OCI-LY1 (cell line): ENCODE data around the gene SLC9A6.

Experiments used
- H2AFZ ChIP-seq: fragments of 200-600 bp; sonication (generic), shearing (Covaris generic); 2 replicates; pipeline ENCODE4 v1.6.0; 2014; ENCODE audit warnings: antibody characterized with exemption, mild to moderate bottlenecking, low read length
- H3F3A ChIP-seq: fragments of 200-600 bp; sonication (generic), shearing (Covaris generic); 2 replicates; pipeline ENCODE4 v1.6.0; 2014; ENCODE audit warnings: mild to moderate bottlenecking, antibody characterized with exemption, low read length, moderate library complexity; ENCODE audit not compliant: insufficient read depth
- H3K27ac ChIP-seq: fragments of 200-600 bp; sonication (generic); 2 replicates; pipeline ENCODE4 v1.5.1; 2014; ENCODE audit warnings: low read length, mixed run types, mild to moderate bottlenecking, low read depth; ENCODE audit not compliant: poor library complexity, severe bottlenecking
- H3K27me3 ChIP-seq: fragments of 200-600 bp; sonication (generic); 2 replicates; pipeline ENCODE4 v1.6.0; 2014; ENCODE audit warnings: antibody characterized with exemption, mild to moderate bottlenecking, low read length, moderate library complexity; ENCODE audit not compliant: insufficient read depth
- H3K36me3 ChIP-seq: fragments of 200-600 bp; sonication (generic); 2 replicates; pipeline ENCODE4 v1.6.1; 2014; ENCODE audit warnings: mild to moderate bottlenecking, antibody characterized with exemption, low read length, moderate library complexity, mixed read lengths; ENCODE audit not compliant: insufficient read depth
- H3K4me1 ChIP-seq: fragments of 200-600 bp; sonication (generic); 2 replicates; pipeline ENCODE4 v1.5.1; 2014; ENCODE audit warnings: mild to moderate bottlenecking, low read length, moderate library complexity; ENCODE audit not compliant: insufficient read depth, severe bottlenecking
- H3K4me2 ChIP-seq: fragments of 200-600 bp; sonication (generic), shearing (Covaris generic); 2 replicates; pipeline ENCODE4 v1.6.1; 2014; ENCODE audit warnings: low read length
- H3K4me3 ChIP-seq: fragments of 200-600 bp; sonication (generic); 2 replicates; pipeline ENCODE4 v1.5.1; 2014; ENCODE audit warnings: low read length, low read depth, mild to moderate bottlenecking, mixed read lengths; ENCODE audit not compliant: poor library complexity, severe bottlenecking
- H3K79me2 ChIP-seq: fragments of 200-600 bp; shearing (Covaris generic); 2 replicates; pipeline ENCODE4 v1.6.1; 2016; ENCODE audit warnings: mixed run types, low read length, mixed read lengths; ENCODE audit not compliant: insufficient read depth
- H3K9ac ChIP-seq: fragments of 200-600 bp; sonication (generic), shearing (Covaris generic); 2 replicates; pipeline ENCODE4 v1.6.1; 2014; ENCODE audit warnings: mild to moderate bottlenecking, low read length, mixed read lengths
- H3K9me2 ChIP-seq: fragments of 200-600 bp; sonication (generic), shearing (Covaris generic); 2 replicates; pipeline ENCODE4 v1.6.1; 2014; ENCODE audit warnings: low read depth, mild to moderate bottlenecking, low read length, mixed read lengths
- H3K9me3 ChIP-seq: fragments of 200-600 bp; shearing (Covaris generic); 2 replicates; pipeline ENCODE4 v1.6.1; 2014; ENCODE audit warnings: low read length, mixed read lengths
- H4K20me1 ChIP-seq: fragments of 200-600 bp; sonication (generic), shearing (Covaris generic); 2 replicates; pipeline ENCODE4 v1.6.0; 2016; ENCODE audit warnings: mild to moderate bottlenecking, low read length; ENCODE audit not compliant: insufficient read depth
- EZH2 ChIP-seq: fragments of 200-600 bp; sonication (generic), shearing (Covaris generic); IDR thresholded peaks from 2 replicates; pipeline ENCODE4 v1.8.0; 2017; ENCODE audit warnings: borderline replicate concordance, mixed run types, mild to moderate bottlenecking, antibody characterized with exemption, low read length, moderate library complexity, mixed read lengths
- TF ChIP-seq, protein P1 (sequence below): fragments of 200-600 bp; sonication (generic), shearing (Covaris generic); IDR thresholded peaks from 2 replicates; pipeline ENCODE4 v1.5.1; 2017; ENCODE audit warnings: mild to moderate bottlenecking, antibody characterized with exemption, low read length, moderate library complexity, mixed read lengths

Gene SLC9A6

DNA sequence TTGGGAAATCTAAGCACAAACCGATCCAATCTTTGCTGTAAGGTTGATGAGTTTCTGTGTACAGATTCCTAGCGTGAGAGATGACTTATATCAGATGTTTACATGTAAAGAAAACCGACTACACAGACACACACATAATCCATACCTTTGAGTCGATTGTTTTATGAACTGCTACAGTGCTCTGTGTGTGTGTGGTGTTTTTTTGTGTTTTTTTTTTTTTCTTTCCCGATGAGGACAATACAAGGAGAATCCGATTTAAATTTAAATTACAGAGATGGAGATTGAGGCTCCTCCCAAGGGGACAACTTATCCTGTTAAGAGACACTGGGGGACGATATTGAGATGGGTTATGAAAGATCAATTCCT is 461 bp upstream of the SLC9A6 start:
- peak overlapping the region; percentile 95 for H3K4me2 ChIP-seq
- no peaks in the 10 kb centered on the region for H3F3A ChIP-seq
- H4K20me1 ChIP-seq, result no peaks in the 10 kb centered on the region
- TF ChIP-seq, protein P1, sequence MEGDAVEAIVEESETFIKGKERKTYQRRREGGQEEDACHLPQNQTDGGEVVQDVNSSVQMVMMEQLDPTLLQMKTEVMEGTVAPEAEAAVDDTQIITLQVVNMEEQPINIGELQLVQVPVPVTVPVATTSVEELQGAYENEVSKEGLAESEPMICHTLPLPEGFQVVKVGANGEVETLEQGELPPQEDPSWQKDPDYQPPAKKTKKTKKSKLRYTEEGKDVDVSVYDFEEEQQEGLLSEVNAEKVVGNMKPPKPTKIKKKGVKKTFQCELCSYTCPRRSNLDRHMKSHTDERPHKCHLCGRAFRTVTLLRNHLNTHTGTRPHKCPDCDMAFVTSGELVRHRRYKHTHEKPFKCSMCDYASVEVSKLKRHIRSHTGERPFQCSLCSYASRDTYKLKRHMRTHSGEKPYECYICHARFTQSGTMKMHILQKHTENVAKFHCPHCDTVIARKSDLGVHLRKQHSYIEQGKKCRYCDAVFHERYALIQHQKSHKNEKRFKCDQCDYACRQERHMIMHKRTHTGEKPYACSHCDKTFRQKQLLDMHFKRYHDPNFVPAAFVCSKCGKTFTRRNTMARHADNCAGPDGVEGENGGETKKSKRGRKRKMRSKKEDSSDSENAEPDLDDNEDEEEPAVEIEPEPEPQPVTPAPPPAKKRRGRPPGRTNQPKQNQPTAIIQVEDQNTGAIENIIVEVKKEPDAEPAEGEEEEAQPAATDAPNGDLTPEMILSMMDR, result no peak
- no peak for TF ChIP-seq EZH2
- H3K27me3 ChIP-seq, result no peaks in the 10 kb centered on the region
- H3K4me1 ChIP-seq, result peaks cover 24% of the 10 kb centered on the region
- H3K36me3 ChIP-seq, result no peaks in the 10 kb centered on the region
- H3K79me2 ChIP-seq, result peaks cover 3% of the 10 kb centered on the region; the same call in 1 of the 2 replicates
- H3K9me2 ChIP-seq, result no peaks in the 10 kb centered on the region
- H3K27ac ChIP-seq, result no peak overlapping the region
- peak overlapping the region; percentile 74 for H2AFZ ChIP-seq
- H3K9me3 ChIP-seq, result no peaks in the 10 kb centered on the region
- peak overlapping the region; percentile 94 for H3K4me3 ChIP-seq
- H3K9ac ChIP-seq, result peak overlapping the region; percentile 86

DNA sequence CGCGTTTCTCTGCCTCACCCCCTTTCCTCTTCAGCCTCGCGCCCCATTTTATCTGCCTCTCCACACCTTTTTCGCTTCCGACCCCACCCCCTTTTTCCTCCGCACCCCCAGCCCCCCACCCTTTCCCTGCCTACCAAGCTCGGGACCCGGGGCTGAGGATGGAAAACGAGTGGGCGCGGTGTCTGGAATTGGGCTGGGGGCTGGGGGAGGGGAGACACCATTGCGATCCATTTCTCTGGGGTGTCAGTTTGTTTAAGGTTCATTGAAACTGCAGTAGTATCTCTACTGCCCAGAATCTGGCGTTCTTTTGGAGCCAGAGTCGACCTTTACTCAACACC is 707 bp downstream of the SLC9A6 start:
- Histone ChIP-seq H3K36me3 (no peaks in the 10 kb centered on the region), H4K20me1 (no peaks in the 10 kb centered on the region), H3K9me3 (no peaks in the 10 kb centered on the region), H3K9ac (peak overlapping the region; percentile 86), H3K4me3 (peak overlapping the region; percentile 94), H3K27ac (peak overlapping the region; percentile 66), H3K9me2 (no peaks in the 10 kb centered on the region), H3K4me1 (peaks cover 24% of the 10 kb centered on the region), H2AFZ (no peak overlapping the region), H3K4me2 (peak overlapping the region; percentile 95), H3K79me2 (peaks cover 3% of the 10 kb centered on the region; the same call in 1 of the 2 replicates), H3F3A (no peaks in the 10 kb centered on the region), H3K27me3 (no peaks in the 10 kb centered on the region)
- TF ChIP-seq EZH2, result no peak
- TF ChIP-seq, protein P1, result no peak

GRCh38 chrX:135988245-135988644 is 3.0 kb downstream of the SLC9A6 start:
- no peak overlapping the region for H2AFZ ChIP-seq
- H4K20me1 ChIP-seq, result no peaks in the 10 kb centered on the region
- no peaks in the 10 kb centered on the region for H3K9me3 ChIP-seq
- H3K27me3 ChIP-seq, result no peaks in the 10 kb centered on the region
- no peak overlapping the region for H3K4me3 ChIP-seq
- H3K79me2 ChIP-seq, result peaks cover 3% of the 10 kb centered on the region; the same call in 1 of the 2 replicates
- no peak overlapping the region for H3K27ac ChIP-seq
- H3K9me2 ChIP-seq, result no peaks in the 10 kb centered on the region
- H3K9ac ChIP-seq, result no peak overlapping the region
- no peak overlapping the region for H3K4me2 ChIP-seq
- no peaks in the 10 kb centered on the region for H3K36me3 ChIP-seq
- no peak for TF ChIP-seq EZH2
- TF ChIP-seq, protein P1, result no peak
- H3K4me1 ChIP-seq, result peaks cover 24% of the 10 kb centered on the region
- no peaks in the 10 kb centered on the region for H3F3A ChIP-seq
